ENCODE measurements around the gene FAM83F. TPM values are rescaled to one million over a fixed set of nuclear protein-coding genes. Genes with fewer than 3 reads are reported as not detected.

FAM83F gene
- total and polyA plus RNA-seq, 12 donors: under 0.01 to 0.39 (median 0.11) TPM; not detected in 1

- Histone ChIP-seq H3K4me3 (no peak overlapping the region), H3K27ac (no peak overlapping the region), H3K36me3 (replicated peaks in 1 of 2) (no peaks in the 10 kb centered on the region), H3K27me3 (peaks cover 10% of the 10 kb centered on the region), H3K9me3 (replicated peaks in 1 of 3) (no peaks in the 10 kb centered on the region), H3K4me1 (replicated peaks in 1 of 2) (no peaks in the 10 kb centered on the region)
- no peak for DNase-seq
- intact Hi-C loops (cut with DNase I): no loop called here
- 91 to 94% (median 91%) methylated on average over 5 of the region's 5 CpGs for WGBS, 4 donors
- no peak for TF ChIP-seq POLR2A (IDR thresholded peaks at IDR 0.05)
- TF ChIP-seq CTCF (IDR thresholded peaks at IDR 0.05): no peak
Observed at GRCh38 chr22:40000171-40000570, 5.4 kb downstream of the FAM83F start.

GRCh38 chr22:40001106-40001505 lies 6.4 kb downstream of the FAM83F start:
- TF ChIP-seq CTCF (IDR thresholded peaks at IDR 0.05) (no peak), POLR2A (IDR thresholded peaks at IDR 0.05) (no peak)
- Histone ChIP-seq H3K36me3 (replicated peaks in 1 of 2) (no peaks in the 10 kb centered on the region), H3K4me1 (replicated peaks in 1 of 2) (no peaks in the 10 kb centered on the region), H3K27me3 (peaks cover under 1% of the 10 kb centered on the region), H3K27ac (no peak overlapping the region), H3K9me3 (replicated peaks in 1 of 3) (no peaks in the 10 kb centered on the region), H3K4me3 (no peak overlapping the region)
- WGBS, 4 donors: 91 to 100% (median 94%) methylated on average over 4 of the region's 4 CpGs
- no peak for DNase-seq
- intact Hi-C loops (cut with DNase I): no loop called here

GRCh38 chr22:40001800-40002577 lies 7.2 kb downstream of the FAM83F start:
- Histone ChIP-seq H3K27ac (no peak overlapping the region), H3K4me1 (replicated peaks in 1 of 2) (no peaks in the 10 kb centered on the region), H3K27me3 (no peaks in the 10 kb centered on the region), H3K4me3 (no peak overlapping the region), H3K9me3 (replicated peaks in 1 of 3) (no peaks in the 10 kb centered on the region), H3K36me3 (replicated peaks in 1 of 2) (no peaks in the 10 kb centered on the region)
- WGBS, 4 donors: 82 to 89% (median 86%) methylated on average over 9 to 14 of the region's 14 CpGs
- TF ChIP-seq POLR2A (IDR thresholded peaks at IDR 0.05): no peak
- no peak for TF ChIP-seq CTCF (IDR thresholded peaks at IDR 0.05)
- DNase-seq: no peak
- intact Hi-C loops (cut with DNase I): no loop called here

GRCh38 chr22:40002935-40003715 lies 8.4 kb downstream of the FAM83F start:
- 88 to 90% (median 89%) methylated on average over 3 to 6 of the region's 6 CpGs for WGBS, 4 donors
- Histone ChIP-seq H3K27me3 (no peaks in the 10 kb centered on the region), H3K36me3 (replicated peaks in 1 of 2) (no peaks in the 10 kb centered on the region), H3K4me1 (replicated peaks in 1 of 2) (no peaks in the 10 kb centered on the region), H3K4me3 (no peak overlapping the region), H3K9me3 (replicated peaks in 1 of 3) (no peaks in the 10 kb centered on the region), H3K27ac (no peak overlapping the region)
- TF ChIP-seq POLR2A (IDR thresholded peaks at IDR 0.05): no peak
- TF ChIP-seq CTCF (IDR thresholded peaks at IDR 0.05): no peak
- intact Hi-C loops (cut with DNase I): no loop called here
- DNase-seq: no peak
